Fibroblast of mammary gland (primary cell): ENCODE measurements around the gene THRA.

Experiments used
- DNase-seq: peaks from one replicate; pipeline ENCODE4 v3.0.0-alpha.2; 2010; ENCODE audit warnings: low read depth
- H3K4me3 ChIP-seq: 2 replicates; pipeline ENCODE4 v1.5.1; 2011; ENCODE audit warnings: low read depth, mild to moderate bottlenecking, low read length, moderate library complexity; ENCODE audit not compliant: control insufficient read depth
- TF ChIP-seq, protein P1 (sequence below): conservative IDR thresholded peaks from 2 replicates; pipeline ENCODE4 v1.5.1; 2011; ENCODE audit warnings: low read depth, low read length, inconsistent platforms; ENCODE audit not compliant: control insufficient read depth, insufficient read depth

Gene THRA

DNA sequence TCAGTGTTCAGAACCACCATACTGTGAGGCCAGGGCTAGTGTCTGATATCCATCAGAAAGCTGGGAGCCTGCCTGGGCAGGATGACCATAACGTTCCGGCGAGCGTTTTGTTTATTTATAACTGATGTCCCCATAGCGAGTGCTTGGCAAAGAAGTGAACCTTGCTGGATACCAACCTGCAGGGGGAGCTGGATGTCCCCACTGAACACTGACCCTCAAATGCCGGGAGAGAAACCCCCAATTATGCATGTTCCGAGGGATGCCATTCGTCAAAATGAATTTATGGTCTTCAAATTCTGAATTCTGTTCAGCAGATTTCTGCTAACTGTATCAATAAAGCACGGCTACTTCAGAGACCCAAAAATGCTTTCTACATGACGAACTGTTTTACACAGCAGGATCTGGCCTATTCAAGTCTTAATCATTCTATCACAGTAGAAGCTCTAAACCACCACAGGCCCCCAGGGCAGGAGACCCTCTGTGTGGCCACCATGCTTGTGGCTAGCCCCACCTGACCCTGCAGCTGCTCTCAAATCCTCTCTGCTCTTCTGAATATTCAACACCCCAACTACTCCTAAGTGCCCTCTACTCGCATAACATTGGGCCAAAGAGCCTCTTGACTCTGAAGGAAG is 23.8 kb upstream of the THRA start:
- H3K4me3 ChIP-seq, result no peak overlapping the region
- TF ChIP-seq, protein P1, sequence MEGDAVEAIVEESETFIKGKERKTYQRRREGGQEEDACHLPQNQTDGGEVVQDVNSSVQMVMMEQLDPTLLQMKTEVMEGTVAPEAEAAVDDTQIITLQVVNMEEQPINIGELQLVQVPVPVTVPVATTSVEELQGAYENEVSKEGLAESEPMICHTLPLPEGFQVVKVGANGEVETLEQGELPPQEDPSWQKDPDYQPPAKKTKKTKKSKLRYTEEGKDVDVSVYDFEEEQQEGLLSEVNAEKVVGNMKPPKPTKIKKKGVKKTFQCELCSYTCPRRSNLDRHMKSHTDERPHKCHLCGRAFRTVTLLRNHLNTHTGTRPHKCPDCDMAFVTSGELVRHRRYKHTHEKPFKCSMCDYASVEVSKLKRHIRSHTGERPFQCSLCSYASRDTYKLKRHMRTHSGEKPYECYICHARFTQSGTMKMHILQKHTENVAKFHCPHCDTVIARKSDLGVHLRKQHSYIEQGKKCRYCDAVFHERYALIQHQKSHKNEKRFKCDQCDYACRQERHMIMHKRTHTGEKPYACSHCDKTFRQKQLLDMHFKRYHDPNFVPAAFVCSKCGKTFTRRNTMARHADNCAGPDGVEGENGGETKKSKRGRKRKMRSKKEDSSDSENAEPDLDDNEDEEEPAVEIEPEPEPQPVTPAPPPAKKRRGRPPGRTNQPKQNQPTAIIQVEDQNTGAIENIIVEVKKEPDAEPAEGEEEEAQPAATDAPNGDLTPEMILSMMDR, result peak; percentile 83
- DNase-seq, result peak; percentile 84

GRCh38 chr17:40041196-40041595 is 21.6 kb upstream of the THRA start:
- H3K4me3 ChIP-seq, result no peak overlapping the region
- DNase-seq, result no peak
- TF ChIP-seq, protein P1, result no peak

GRCh38 chr17:40056379-40057015 is 6.3 kb upstream of the THRA start:
- TF ChIP-seq, protein P1, result no peak
- no peak overlapping the region for H3K4me3 ChIP-seq
- no peak for DNase-seq

GRCh38 chr17:40058186-40058784 is 4.5 kb upstream of the THRA start:
- DNase-seq, result peak; percentile 63

GRCh38 chr17:40058865-40059264 is 3.9 kb upstream of the THRA start:
- no peak for DNase-seq
- TF ChIP-seq, protein P1, result no peak

More at GRCh38 chr17:40058186-40058784, 4.5 kb upstream of the THRA start:
- H3K4me3 ChIP-seq, result no peak overlapping the region
- TF ChIP-seq, protein P1, result no peak

DNA sequence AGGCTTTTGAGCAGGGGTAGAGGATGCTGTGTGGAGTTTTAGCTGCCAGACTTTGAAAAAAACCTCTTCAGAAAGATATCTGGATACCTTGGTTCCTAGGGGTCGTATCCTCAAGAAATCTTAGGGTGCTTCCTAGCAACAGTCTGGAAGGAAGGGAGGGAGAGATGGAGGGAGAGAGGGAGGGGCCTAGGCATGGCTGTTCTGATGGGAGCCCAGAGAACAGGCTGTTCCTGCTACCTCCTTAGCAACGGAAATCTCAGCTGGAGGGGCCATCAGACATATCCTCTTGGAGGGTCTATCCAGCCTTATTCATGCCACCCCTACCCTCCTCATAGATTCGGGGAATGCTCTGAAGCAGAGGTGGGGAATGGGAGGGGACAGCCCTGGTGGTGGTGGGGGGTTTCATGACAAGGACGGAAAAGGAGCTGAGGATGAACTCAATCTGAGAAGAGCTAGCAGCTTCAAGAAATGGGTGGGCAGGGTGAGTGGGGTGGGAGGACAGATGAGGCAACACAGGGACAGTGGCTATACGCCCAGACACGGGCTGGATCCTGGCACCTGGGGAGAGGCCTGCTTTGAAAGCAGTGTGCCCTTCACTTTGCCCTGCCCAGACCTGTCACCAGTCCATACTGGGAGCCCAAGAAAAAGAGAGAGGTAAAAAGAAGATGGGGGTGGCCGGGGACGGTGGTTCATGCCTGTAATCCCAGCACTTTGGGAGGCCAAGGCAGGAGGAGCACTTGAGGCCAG is 2.9 kb upstream of the THRA start:
- H3K4me3 ChIP-seq, result no peak overlapping the region
- TF ChIP-seq, protein P1, result no peak
- no peak for DNase-seq

More at GRCh38 chr17:40058865-40059264, 3.9 kb upstream of the THRA start:
- H3K4me3 ChIP-seq, result no peak overlapping the region
